ENCODE results near the gene EHMT2.

GRCh38 chr6:31869343-31869742 is 28.2 kb downstream of the EHMT2 start:
- TF ChIP-seq EZH2 (IDR thresholded peaks at IDR 0.05; ENCODE audit: insufficient read depth, low read length) (no peak), CTCF (IDR thresholded peaks at IDR 0.05; ENCODE audit: insufficient read depth, low read depth, low read length) (no peak)

All from astrocyte (in vitro differentiated cells and primary cell).